PFSK-1 (cell line): ENCODE results near the gene MACC1.

Source experiments
- FOXP2 ChIP-seq: optimal IDR thresholded peaks from 2 replicates; pipeline ENCODE3; 2011; ENCODE audit warnings: borderline replicate concordance, control low read depth, inconsistent platforms; ENCODE audit not compliant: insufficient read depth; ENCODE audit errors: extremely low read length, extremely low read depth
- POLR2AphosphoS5 ChIP-seq: IDR thresholded peaks from 2 replicates; pipeline ENCODE4 v1.6.1; 2012; ENCODE audit warnings: low read depth, mild to moderate bottlenecking, control low read depth, low read length, moderate library complexity
- REST ChIP-seq, 2 experiments: IDR thresholded peaks; 2 replicates each; pipeline versions ENCODE4 v1.6.1 to v1.8.0; 2011 to 2012; ENCODE audit warnings: low read depth in 2 of 2, low read length in 2 of 2, control low read depth in 1 of 2, inconsistent platforms in 1 of 2, mild to moderate bottlenecking in 1 of 2, moderate library complexity in 1 of 2; ENCODE audit not compliant: insufficient read depth in 1 of 2
- SIN3A ChIP-seq: IDR thresholded peaks from 2 replicates; pipeline ENCODE4 v1.6.1; 2012; ENCODE audit warnings: mild to moderate bottlenecking, low read length, moderate library complexity, borderline replicate concordance; ENCODE audit not compliant: insufficient read depth
- TAF1 ChIP-seq: IDR thresholded peaks from 2 replicates; pipeline ENCODE4 v1.6.1; 2012; ENCODE audit warnings: low read length, control low read depth, borderline replicate concordance; ENCODE audit not compliant: insufficient read depth

DNA sequence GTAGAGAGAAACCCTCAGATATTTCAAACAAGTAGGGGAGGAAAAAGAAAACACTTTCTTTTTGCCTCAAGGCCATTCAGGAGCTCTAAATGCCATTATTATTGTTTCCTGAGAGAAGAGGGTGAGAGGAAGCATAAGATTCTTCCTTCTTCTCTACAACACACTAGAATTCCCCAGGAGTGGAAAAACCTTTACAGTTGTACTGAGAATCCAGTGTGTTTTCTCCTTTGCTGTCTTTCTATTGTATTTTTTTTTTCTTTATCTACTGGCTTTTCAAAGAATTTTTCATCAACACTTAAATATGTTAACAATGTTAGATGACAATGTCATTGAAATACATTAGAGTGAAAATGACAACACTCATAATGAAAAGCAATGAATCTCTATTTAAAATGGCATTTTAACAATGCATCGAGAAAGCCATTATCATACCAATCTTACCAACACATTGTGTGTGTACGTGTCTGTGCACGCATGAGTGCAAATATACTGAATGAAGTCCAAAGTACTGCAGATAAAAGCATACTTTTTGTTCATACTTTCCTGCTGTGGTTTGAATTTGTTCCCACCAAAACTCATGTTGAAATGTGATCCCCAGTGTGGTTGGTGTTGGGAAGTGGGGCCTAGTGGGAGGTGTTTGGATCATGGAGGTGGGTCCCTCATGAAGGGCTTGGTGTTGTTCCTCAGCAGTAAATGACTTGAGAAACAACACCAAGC, 24.2 kb upstream of the MACC1 start:
- TF ChIP-seq POLR2AphosphoS5 (no peak), REST (IDR thresholded peaks at IDR 0.05; ENCODE audit: insufficient read depth in 1 of 2, low read depth in 2 of 2, low read length in 2 of 2) (no peak), SIN3A (no peak), TAF1 (no peak), FOXP2 (no peak)
